OCI-LY7 (cell line): ENCODE results near the gene MERTK. TPM values are rescaled to one million over a fixed set of nuclear protein-coding genes. Genes with fewer than 3 reads are reported as not detected.
"Not testable (repeated sequence)": the region's sequence is repeated elsewhere in the genome, so short reads cannot be mapped to it uniquely, and the experiment has no call there.

Experiments
- BruUV-seq: library from RNA; stranded (reverse); fragments of 400-500 nt; replicated peaks from 2 replicates; lab custom pipeline; 2021; lab: Mats Ljungman, UMichigan
- CTCF ChIA-PET: fragments of 300-600 bp; sonication (Branson Sonifier 250); formaldehyde crosslinking; loops from one replicate; lab custom pipeline; 2022; ENCODE audit warnings: antibody characterized with exemption; ENCODE audit not compliant: unreplicated experiment; lab: Charles Lee
- POLR2A ChIA-PET: fragments of 300-600 bp; sonication (Branson Sonifier 250); formaldehyde crosslinking; loops from one replicate; lab custom pipeline; 2022; ENCODE audit warnings: antibody characterized with exemption; lab: Charles Lee
- DNase-seq: peaks from one replicate; pipeline ENCODE4 v3.0.0-alpha.2; 2015; ENCODE audit warnings: low spot score
- H2AFZ ChIP-seq: fragments of 200-600 bp; sonication (generic), shearing (Covaris generic); 2 replicates; pipeline ENCODE4 v1.6.1; 2014; ENCODE audit warnings: mild to moderate bottlenecking, antibody characterized with exemption, low read length, moderate library complexity
- H3K27ac ChIP-seq: fragments of 200-600 bp; sonication (generic); 2 replicates; pipeline ENCODE4 v1.5.1; 2014; ENCODE audit warnings: mixed run types, low read depth, mild to moderate bottlenecking, moderate library complexity, low read length, inconsistent platforms; ENCODE audit not compliant: poor library complexity, severe bottlenecking
- H3K36me3 ChIP-seq: fragments of 200-600 bp; sonication (generic); 2 replicates; pipeline ENCODE4 v1.6.1; 2014; ENCODE audit warnings: mild to moderate bottlenecking, antibody characterized with exemption, low read length, moderate library complexity, mixed read lengths; ENCODE audit not compliant: insufficient read depth
- H3K4me1 ChIP-seq: fragments of 200-600 bp; sonication (generic); 2 replicates; pipeline ENCODE4 v1.5.1; 2014; ENCODE audit warnings: mild to moderate bottlenecking, low read length; ENCODE audit not compliant: insufficient read depth, poor library complexity, severe bottlenecking
- H3K4me2 ChIP-seq: fragments of 200-600 bp; sonication (generic); 2 replicates; pipeline ENCODE4 v1.6.1; 2014; ENCODE audit warnings: mild to moderate bottlenecking, low read length
- H3K4me3 ChIP-seq: fragments of 200-600 bp; sonication (generic); 2 replicates; pipeline ENCODE4 v1.5.1; 2014; ENCODE audit warnings: mild to moderate bottlenecking, low read depth, low read length; ENCODE audit not compliant: poor library complexity, severe bottlenecking
- H3K79me2 ChIP-seq: fragments of 200-600 bp; sonication (generic); 2 replicates; pipeline ENCODE4 v1.6.1; 2016; ENCODE audit warnings: low read depth, mild to moderate bottlenecking, low read length, moderate library complexity, mixed read lengths; ENCODE audit not compliant: insufficient read depth
- H3K9me2 ChIP-seq: fragments of 200-600 bp; sonication (generic); 2 replicates; pipeline ENCODE4 v1.6.1; 2016; ENCODE audit warnings: mild to moderate bottlenecking, low read length, mixed read lengths; ENCODE audit not compliant: insufficient read depth
- H3K9me3 ChIP-seq: fragments of 200-600 bp; sonication (generic); 2 replicates; pipeline ENCODE4 v1.6.1; 2014; ENCODE audit warnings: mild to moderate bottlenecking, mixed run types, low read length, mixed read lengths
- H4K20me1 ChIP-seq: fragments of 200-600 bp; sonication (generic); 2 replicates; pipeline ENCODE4 v1.6.1; 2014; ENCODE audit warnings: mild to moderate bottlenecking, antibody characterized with exemption, low read length, moderate library complexity, mixed read lengths; ENCODE audit not compliant: insufficient read depth
- CTCF ChIP-seq: fragments of 200-600 bp; sonication (generic); conservative IDR thresholded peaks from 2 replicates; pipeline ENCODE4 v1.5.1; 2014; ENCODE audit warnings: mild to moderate bottlenecking, antibody characterized with exemption, low read length, moderate library complexity, mixed read lengths
- EZH2phosphoT487 ChIP-seq: fragments of 200-600 bp; sonication (generic); IDR thresholded peaks from 2 replicates; pipeline ENCODE4 v1.6.1; 2018; ENCODE audit warnings: low read depth, borderline replicate concordance, mild to moderate bottlenecking, mixed run types, antibody characterized with exemption, low read length, moderate library complexity, mixed read lengths
- intact Hi-C: fragments of 100-400 bp; cut with micrococcal nuclease; formaldehyde crosslinking; loops from one replicate; pipeline ENCODE4 v1.10.0; 2022; ENCODE audit not compliant: unreplicated experiment
- total RNA-seq, 2 experiments: library from RNA; depleted of rRNA in 1 of 2; stranded (reverse); fragments of >200 nt in 1 of 2; shearing (Covaris generic) in 1 of 2; gene quantifications; 2 replicates each; pipeline ENCODE4 v1.2.3, GENCODE V29; 2014 to 2022

Gene MERTK
- total RNA-seq, 2 experiments from 2014 or later, result 0.38 TPM; not detected in 1

GRCh38 chr2:111903930-111904439 lies 5.6 kb downstream of the MERTK start:
- Histone ChIP-seq H3K36me3 (no peaks in the 10 kb centered on the region), H2AFZ (no peak overlapping the region), H3K9me3 (no peaks in the 10 kb centered on the region), H3K27ac (no peak overlapping the region), H3K79me2 (no peaks in the 10 kb centered on the region), H4K20me1 (no peaks in the 10 kb centered on the region), H3K4me1 (peaks cover 20% of the 10 kb centered on the region), H3K4me3 (no peak overlapping the region), H3K4me2 (no peak overlapping the region), H3K9me2 (no peaks in the 10 kb centered on the region)
- ChIA-PET CTCF (no interaction called here), POLR2A (no interaction called here)
- no peak for DNase-seq
- TF ChIP-seq CTCF (no peak), EZH2phosphoT487 (no peak)
- BruUV-seq, result no TSS peak
- intact Hi-C loops, result no loop called here

- no peaks in the 10 kb centered on the region for H3K36me3 ChIP-seq
- H3K9me2 ChIP-seq, result no peaks in the 10 kb centered on the region
- H3K9me3 ChIP-seq, result no peaks in the 10 kb centered on the region
- no peak overlapping the region for H3K4me3 ChIP-seq
- H3K4me1 ChIP-seq, result peaks cover 20% of the 10 kb centered on the region
- no peak overlapping the region for H3K4me2 ChIP-seq
- CTCF ChIA-PET, result no interaction called here
- no peaks in the 10 kb centered on the region for H3K79me2 ChIP-seq
- H3K27ac ChIP-seq, result no peak overlapping the region
- no peak for TF ChIP-seq EZH2phosphoT487
- no peak for TF ChIP-seq CTCF
- BruUV-seq, result no TSS peak
- intact Hi-C loops, result no loop called here
- no peak for DNase-seq
- no peak overlapping the region for H2AFZ ChIP-seq
- H4K20me1 ChIP-seq, result no peaks in the 10 kb centered on the region
- POLR2A ChIA-PET, result interaction anchor here (0.7 kb wide), 1 partner anchor 869 kb away, joined by 5 read pairs; no protein-coding TSS in a partner anchor
These were observed 6.5 kb downstream of the MERTK start for GRCh38 chr2:111904726-111905474.

- H3K9me2 ChIP-seq, H2AFZ ChIP-seq, intact Hi-C loops, H3K79me2 ChIP-seq, DNase-seq, BruUV-seq, H3K9me3 ChIP-seq, H3K27ac ChIP-seq, H3K36me3 ChIP-seq, H3K4me2 ChIP-seq, H3K4me3 ChIP-seq, H4K20me1 ChIP-seq: not testable (repeated sequence)
- CTCF ChIA-PET, result interaction anchor here (1.3 kb wide), 1 partner anchor 147 kb away, joined by 3 read pairs; no protein-coding TSS in a partner anchor
- peaks cover 20% of the 10 kb centered on the region for H3K4me1 ChIP-seq
- POLR2A ChIA-PET, result interaction anchor here (0.7 to 1.1 kb wide), 2 partner anchors 13 to 870 kb away, joined by 5 read pairs; no protein-coding TSS in a partner anchor
These were observed 7.1 kb downstream of the MERTK start for GRCh38 chr2:111905475-111905869.
